NCI-H69 (cell line): Measurements from ENCODE around the gene SLC38A11.

Experiments
- DNase-seq: peaks from one replicate; lab custom pipeline; 2025; lab: John Stamatoyannopoulos, UW

Gene SLC38A11

GRCh38 chr2:164969909-164970690, 14.8 kb upstream of the SLC38A11 start:
- no peak for DNase-seq

DNA sequence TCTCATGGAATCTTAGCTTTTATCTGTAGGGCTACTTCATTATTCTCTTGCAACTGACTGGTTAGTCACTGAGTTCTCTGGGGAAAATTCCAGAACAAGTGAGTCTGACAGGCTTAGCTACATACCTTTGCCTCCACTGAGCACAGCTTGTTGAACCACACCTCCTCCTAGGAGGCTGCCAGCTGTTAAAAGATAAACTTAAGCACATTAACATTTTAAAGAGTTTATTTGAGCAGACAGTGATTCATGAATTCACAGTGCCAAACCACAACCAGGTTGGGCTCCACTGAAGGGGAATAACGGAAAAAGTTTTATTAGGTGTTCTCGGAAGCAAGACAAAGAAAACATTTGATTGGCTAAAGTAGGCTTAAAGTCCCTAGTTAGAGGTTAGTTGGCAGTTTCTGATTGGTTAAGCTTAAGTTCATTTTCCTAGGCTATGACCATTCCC, 12.5 kb upstream of the SLC38A11 start:
- no peak for DNase-seq

GRCh38 chr2:164967361-164967760, 12.0 kb upstream of the SLC38A11 start:
- no peak for DNase-seq

DNA sequence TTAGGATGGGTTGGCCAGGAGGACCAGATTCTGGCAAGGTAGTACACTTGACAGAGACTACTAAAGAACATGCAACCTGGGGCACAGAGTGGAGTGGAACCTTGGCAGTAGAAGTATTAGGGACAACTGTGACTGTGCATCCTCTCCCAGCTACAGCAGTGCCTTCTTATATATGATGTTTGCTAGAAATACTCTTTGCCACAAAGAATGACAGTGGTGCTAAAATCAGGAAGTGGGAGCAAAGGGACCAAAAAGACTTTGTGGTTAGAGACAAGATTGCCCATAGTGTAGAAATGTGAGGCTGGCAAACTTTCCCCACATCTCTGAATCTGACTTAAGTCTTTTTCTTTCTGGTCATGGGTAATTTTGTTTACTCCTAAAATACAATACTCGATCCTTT, 9.4 kb upstream of the SLC38A11 start:
- DNase-seq, result no peak

- DNase-seq, result no peak
Measured at GRCh38 chr2:164960159-164960558, 4.8 kb upstream of the SLC38A11 start.

- no peak for DNase-seq
Measured at GRCh38 chr2:164954186-164954585, 1.1 kb downstream of the SLC38A11 start.

- DNase-seq, result no peak
Measured at GRCh38 chr2:164953279-164953678, 2.0 kb downstream of the SLC38A11 start.

- DNase-seq, result no peak
Measured at GRCh38 chr2:164952057-164952702, 3.1 kb downstream of the SLC38A11 start.

GRCh38 chr2:164948540-164948939, 6.8 kb downstream of the SLC38A11 start:
- DNase-seq, result no peak

DNA sequence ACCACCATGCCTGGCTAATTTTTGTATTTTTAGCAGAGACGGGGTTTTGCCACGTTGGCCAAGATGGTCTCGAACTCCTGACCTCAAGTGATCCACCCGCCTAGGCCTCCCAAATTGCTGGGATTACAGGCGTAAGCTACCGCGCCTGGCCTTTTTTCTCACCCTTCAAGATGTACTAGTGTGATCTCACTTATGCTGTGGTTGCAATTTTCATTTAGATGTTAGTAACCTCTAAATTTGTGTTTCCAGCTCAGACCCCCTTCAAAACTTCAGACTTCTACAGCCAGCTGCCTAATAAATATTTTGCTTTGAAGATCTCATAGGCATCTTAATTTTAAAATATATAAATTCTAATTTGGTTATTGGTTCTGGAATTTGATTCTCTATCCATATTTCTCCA, 8.0 kb downstream of the SLC38A11 start:
- DNase-seq, result no peak

DNA sequence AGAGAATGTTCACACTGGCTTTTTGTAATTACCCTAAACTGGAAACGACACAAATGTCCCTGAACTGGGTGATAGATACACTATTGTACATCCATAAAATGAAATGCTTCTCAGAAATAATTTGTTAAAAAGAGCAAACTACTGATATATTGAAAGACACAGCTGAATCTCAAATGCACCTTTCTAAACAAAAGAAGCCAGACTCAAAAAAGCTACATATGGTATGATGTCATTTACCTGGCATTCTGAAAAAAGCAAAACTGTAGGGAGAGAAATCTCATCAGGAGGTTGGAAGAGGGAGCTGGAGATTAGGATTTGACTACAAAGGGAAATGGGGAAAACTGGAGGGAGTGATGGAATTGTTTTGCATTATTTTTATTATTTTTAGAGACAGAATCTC, 12.0 kb downstream of the SLC38A11 start:
- no peak for DNase-seq

GRCh38 chr2:164937864-164938401, 17.4 kb downstream of the SLC38A11 start:
- DNase-seq, result no peak

DNA sequence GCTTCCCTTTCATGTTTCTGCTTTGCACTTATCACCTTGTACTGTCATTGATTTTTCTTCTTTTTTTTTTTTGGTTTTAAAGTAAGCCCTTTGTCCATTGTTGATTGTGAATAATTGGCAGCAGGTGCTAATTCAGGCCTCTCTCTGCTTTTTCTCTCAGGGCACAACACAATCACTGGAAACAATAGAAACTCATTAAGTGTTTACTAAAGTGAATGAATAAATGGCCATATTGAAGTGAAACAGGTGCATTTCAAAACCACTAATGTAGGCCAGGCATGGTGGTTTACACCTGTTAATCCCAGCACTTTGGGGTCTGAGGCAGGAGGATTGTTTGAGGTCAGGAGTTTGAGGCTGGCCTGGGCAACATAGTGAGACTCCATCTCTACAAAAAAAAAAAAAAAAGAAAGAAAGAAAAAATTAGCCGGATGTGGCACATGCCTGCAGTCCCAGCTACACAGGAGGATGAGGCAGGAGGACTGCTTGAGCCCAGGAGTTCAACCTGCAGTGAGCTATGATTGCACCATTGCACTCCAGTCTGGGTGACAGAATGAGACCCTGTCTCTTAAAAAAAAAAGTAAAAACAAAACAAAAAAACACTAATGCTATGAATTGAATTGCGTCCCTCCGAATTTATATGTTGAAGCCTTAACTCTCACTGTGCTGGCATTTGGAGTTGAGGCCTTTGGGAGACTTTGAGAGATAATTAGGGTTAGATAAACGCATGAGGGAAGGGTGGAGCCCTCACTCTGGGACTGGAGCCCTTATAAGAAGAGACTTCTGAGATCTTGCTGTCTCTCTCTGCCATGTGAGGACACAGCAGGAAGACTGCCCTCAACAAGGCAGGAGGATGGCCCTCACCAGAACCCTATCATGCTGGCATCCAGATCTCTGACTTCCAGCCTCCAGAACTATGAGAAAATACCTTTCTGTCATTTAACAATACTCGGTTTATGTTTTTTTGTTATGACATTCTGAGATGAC, 19.9 kb downstream of the SLC38A11 start:
- no peak for DNase-seq

DNA sequence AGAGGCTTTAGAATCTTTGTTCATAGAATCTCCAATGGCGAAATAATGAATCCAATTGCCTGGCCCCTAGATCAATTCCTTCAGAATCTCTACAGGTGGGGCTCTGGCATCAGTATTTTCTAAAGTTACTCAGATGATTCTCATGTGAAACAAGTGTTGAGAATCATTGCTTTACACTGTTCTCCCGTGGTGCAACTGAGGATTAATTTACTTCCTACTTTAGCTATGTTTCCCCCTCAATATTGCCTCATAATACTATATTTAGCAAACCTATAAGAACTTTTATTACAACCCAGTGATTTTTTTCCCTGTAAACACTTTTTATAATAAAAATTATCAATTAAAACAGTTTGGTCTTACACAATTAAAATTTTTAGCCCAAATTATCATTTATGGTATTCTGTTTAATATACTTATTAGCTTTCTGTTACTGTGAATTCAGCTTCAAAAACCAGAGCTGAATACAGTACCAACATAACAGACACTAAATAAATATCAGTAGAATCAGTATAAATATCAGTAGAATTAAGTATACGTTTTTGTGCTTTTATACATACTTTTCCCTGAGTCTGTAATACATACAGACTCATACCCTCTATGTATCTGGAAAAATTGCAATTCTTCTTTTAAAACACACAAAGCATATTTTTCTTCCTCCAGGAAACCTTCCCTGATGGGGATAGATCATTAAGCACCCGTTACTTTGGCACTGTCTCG, 20.8 kb downstream of the SLC38A11 start:
- no peak for DNase-seq

DNA sequence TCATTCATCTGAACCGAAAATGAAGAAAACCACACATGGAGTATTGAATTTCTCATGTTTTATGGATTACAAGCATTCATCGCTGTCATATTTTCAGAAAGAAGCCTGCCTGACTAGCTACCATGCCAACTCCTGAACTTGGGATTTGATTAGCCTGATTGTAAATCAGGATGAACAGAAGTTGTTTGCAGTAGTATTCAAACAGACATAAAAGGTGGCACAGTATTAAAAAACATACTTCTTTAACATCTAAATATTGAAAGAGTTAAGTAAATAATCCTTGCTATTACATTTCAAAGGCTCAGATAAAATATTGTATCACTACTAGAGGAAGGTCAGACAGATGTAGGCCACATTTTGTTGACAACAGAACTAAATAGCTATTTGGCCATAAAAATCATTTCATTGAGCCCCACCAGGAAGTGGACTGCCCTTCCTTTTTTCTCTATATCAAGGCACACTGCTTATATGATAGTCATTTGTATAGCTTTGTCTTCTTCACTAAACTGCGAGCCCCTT, 21.6 kb downstream of the SLC38A11 start:
- no peak for DNase-seq

DNA sequence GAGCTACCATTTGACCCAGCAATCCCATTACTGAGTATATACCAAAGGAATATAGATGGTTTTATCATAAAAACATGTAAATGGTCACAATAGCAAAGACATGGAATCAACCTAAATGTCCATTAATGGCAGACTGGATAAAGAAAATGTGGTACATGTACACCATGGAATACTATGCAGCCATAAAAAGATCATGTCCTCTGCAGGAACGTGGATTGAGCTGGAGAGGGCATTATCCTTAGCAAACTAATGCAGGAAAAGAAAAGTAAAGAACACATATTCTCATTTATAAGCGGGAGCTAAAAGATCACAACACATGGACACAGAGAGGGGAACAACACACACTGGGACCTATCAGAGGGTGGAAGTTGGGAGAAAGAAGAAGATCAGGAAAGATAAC, 22.9 kb downstream of the SLC38A11 start:
- no peak for DNase-seq

DNA sequence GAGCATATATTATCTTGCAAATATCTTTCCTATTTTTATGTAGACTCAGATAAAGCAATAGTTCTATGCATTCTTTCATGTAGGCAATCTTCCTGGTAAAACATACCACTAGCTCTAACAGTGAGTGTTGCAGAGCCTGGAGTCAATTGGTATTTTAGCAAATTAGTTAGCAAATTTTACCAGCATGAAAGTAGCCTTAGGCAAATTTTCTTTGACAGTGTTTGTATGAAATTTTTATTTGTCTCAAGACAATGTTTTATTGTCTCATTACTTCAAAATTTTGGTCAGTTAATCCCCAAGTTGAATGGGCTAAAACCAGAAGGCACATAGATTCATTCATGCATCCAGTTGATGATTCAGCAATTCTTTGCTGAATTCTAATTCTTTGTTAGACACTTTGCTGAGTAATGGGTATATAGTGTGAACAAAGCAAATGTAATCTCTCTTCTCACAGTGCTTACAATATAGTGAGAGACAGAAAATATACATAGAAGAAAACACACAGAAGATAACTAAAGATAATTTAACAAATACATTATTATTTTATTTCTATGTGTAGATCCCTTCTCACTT, 27.1 kb downstream of the SLC38A11 start:
- DNase-seq, result no peak

- DNase-seq, result no peak
Measured at GRCh38 chr2:164922134-164922533, 33.2 kb downstream of the SLC38A11 start.

GRCh38 chr2:164920430-164920829, 34.9 kb downstream of the SLC38A11 start:
- no peak for DNase-seq

GRCh38 chr2:164917296-164917903, 37.9 kb downstream of the SLC38A11 start:
- DNase-seq, result no peak
